GM21717 (cell line): ENCODE results near the gene SLC4A8.

Experiments used
- ATAC-seq: cut with Tn5 transposase; IDR thresholded peaks from one replicate; pipeline ENCODE4 v1.9.1; 2021; ENCODE audit warnings: mild to moderate bottlenecking, moderate library complexity; ENCODE audit not compliant: unreplicated experiment

SLC4A8 gene

DNA sequence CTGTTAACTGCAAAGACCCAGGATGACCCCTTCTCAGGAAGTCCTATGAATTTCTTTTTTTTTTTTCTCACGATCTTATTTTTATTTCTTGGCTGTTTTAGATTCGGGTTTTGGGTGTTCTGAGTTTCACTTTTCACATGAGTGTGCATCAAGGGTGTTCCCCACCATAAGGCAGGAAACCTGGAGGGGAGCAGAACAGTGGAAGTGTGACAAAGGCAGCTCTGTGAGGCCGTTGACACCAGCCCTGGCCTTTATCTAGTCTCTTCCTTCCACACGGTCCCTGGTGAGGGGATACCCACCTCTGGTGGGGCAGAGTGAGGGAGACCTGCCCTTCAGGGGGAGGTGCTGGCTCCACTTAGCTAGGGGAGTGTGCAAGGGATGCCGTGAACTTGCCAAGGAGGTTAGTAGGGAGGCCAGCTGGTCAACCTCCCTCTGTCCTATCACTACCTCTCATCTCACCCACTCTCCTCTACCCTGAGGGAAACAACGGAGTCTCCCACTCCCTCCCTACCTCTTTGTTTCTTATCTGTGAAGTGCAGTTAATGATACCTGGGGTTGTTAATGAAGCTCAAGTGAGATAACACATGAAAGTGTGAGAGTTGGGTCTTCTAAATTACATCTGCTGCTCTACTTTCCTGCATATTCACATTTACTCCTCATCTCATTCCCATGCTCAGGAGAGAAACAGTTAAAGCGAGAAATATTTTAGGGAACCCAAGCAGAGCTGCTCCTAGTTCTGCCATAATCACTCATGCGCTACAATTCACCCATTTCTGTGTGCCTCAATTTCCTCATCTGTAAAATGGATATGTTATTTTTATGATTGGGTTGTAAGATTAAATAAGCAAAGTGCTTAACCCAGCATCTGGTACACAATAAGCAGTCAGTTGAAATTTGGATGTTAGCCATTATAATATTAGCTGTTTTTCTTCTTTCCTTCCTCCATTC is 29.1 kb upstream of the SLC4A8 start:
- ATAC-seq: peak; percentile 38

DNA sequence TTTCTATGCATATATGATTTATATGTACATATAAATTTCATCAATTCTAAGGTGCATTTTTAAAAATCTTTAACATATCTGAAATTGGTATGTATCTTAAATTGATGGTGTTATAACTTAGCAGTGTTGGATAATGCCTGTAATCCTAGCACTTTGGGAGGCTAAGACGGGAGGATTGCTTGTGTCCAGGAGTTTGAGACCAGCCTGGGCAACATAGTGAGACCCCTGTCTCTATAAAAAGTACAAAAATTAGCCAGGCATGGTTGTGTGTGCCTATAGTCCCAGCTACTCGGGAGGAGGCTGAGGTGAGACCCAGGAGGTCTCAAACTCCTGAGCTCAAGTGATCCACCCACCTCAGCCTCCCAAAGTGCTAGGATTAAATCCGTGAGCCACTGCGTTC is 27.0 kb upstream of the SLC4A8 start:
- no peak for ATAC-seq

DNA sequence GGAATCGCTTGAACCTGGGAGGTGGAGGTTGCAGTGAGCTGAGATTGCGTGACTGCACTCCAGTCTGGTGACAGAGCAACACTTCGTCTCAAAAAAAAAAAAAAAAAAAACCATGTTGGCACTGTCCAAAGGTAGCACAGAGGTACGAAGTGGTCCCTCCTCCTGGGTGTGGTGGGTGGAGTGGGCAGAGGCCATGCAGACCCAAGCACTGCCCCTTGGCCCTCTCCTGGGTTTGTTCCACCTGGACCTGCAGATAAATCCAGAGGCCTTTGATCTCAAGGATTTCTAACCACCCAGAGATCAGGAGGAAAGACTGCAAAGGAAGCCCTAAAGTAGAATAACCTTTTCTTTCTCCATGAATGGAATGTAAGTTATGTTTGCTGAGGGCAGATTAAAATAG is 24.7 kb upstream of the SLC4A8 start:
- no peak for ATAC-seq

DNA sequence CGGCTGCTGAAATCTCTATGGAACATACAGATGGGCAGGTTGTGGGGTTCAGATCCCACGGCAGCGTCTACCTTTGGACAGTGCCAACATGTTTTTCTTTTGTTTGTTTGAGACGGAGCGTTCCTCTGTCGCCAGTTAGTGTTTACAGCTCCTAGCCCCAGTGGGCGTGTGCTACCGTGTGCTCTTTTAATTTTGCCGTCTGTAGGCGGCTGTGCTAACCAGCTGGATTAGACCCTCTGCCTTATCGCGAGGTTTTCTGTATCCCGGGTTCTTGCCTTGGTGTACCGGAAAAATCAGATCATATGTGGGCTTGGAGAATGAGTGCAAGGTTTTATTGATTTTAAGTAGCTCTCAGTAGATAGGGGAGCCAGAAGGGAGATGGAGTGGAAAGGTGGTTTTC is 23.6 kb upstream of the SLC4A8 start:
- no peak for ATAC-seq

DNA sequence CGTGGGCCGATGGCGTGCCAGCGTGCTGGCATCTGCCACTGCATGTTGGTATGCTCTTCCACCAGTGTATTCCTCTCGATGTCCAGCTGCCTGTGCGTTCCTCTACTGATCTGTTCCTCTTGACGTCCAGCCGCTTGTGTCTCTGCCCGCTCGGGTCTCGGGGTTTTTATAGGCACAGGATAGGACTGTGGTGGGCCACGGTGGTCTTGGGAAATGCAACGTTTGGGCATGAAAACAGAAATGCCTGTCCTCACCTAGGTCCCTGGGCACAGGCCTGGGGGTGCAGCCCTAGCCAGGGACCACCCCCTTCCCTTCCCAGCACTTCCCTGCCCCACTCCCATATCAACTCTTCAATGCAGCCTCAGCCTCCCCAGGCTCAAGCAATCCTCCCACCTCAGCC is 23.1 kb upstream of the SLC4A8 start:
- no peak for ATAC-seq

DNA sequence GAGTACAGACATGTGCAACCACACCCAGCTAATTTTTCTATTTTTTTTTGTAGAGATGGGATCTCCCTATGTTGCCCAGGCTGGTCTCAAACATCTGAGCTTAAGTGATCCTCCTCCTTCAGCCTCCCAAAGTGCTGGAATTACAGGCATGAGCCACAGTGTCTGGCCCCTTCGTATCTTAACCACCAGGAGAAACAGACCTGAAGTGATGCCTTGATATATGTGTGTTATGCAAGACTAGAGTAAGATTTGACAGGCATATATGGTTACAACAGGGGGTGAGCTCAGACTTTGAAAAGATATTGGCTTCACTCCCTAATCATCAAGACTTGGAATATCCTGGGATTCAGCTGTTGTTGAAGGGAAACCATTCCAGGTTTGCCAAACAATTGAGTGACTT is 22.7 kb upstream of the SLC4A8 start:
- ATAC-seq: no peak

DNA sequence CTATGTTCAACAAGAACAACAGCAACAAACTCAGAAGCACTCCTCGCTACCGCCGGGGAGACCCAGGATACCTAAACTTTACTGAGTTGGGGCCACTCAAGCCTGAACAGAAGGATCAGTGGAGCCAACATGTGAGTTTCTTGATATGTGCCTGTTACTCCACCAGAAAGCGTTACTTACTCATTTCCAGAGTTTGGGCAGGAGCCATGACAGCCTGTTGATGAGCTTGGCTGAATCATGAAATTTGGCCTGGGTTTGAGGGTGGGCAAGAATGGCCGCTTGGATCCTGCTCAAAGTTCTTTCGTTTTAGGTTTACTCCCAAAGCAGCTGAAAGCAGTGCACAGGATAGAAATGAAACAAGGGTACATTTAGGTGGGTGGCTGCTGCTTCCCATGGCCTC is 21.5 kb upstream of the SLC4A8 start:
- no peak for ATAC-seq

DNA sequence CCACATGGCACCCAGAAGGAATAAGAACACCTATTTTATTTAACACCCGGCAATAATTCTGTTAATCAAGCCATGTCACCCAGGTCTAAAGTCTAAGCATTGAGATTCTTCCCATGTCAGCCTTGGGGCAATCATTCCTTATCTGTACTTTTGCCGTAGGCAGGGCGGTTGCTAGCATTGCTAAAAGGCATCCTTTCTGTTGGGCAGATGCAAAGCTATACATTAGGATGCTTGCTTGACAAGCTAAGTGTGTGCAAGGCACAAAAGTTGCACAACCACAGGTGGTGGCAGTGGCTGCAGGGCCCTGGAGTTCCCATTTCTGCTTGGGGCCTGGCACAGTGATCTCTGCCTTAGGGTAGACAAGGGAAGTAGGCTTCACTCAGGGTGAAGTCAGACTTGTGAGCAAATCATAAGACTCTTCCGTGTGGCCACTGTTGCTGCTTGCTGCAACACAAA is 20.9 kb upstream of the SLC4A8 start:
- ATAC-seq: no peak

DNA sequence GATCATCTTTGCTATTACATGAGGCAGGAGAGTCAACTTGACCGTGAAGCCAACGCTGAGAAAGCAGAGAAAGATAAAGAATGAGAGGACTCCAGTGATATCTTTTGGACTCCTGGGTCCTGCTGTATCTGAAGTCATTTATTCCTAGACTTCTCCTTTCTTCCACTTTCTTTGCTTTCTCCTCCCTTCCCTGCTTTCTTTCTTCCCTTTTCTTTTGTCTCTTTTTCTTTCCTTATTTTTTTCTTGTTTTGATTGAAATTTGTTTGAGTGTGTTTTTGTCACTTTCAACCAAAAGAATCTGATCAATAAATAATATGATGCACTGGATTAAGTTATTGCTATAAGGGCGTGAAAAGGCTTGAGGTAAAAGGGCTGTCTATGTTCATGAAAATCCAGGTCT is 20.0 kb upstream of the SLC4A8 start:
- ATAC-seq: no peak

DNA sequence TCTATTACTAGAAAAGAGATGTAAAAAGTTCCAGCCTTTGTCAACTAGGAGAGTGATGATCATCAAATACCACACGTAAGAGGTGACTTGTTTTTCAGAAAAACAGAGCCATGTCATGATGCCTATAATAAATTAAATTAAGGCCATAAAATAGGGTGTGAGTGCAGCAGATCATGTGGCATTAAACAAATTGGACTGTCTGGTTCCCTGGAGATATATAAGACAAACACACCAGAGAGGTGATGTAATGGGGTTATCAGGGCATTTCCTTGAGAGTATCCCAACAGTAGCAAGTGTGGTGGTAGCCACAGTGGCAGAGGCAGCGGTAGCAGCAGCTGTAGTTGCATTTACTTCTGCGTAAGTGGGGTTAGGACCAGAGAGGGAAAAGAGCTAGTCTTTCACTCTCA is 18.8 kb upstream of the SLC4A8 start:
- no peak for ATAC-seq

DNA sequence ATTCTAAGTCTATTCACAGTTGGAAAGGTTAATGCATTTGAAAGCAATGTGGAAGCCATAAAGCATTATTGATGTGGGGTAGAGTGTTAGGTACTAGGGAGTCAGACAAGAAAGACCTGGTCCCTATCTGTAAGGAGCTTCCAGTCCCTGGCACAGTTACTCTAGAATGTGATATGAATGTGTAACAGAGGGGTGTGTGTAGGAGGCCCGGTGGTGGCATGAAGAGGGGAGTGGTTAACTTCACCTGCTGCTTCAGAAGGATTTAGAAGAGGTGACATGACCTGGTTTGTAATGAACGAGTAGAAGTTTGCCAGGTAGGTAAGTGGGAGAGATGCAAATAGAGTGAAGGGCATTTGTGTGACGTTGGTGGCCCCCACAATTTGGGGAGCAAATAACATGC is 18.3 kb upstream of the SLC4A8 start:
- ATAC-seq: no peak

DNA sequence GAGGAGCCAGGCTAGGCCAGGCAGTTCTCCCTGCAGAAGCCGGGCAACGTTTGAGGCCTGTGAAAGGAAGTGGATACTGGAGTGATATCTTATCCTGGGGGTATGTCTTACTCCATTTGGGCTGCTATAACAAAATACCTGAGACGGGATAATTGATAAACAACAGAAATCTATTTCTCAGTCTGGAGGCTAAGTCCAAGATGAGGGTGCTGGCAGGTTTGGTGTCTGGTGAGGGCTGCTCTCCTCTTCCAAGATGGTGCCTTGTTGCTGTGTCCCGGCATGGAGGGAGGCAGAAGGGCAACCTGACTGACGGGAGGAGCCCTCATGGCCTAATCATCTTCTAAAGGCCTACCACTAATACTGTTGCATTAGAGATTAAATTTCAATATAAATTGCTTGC is 17.8 kb upstream of the SLC4A8 start:
- ATAC-seq: no peak

DNA sequence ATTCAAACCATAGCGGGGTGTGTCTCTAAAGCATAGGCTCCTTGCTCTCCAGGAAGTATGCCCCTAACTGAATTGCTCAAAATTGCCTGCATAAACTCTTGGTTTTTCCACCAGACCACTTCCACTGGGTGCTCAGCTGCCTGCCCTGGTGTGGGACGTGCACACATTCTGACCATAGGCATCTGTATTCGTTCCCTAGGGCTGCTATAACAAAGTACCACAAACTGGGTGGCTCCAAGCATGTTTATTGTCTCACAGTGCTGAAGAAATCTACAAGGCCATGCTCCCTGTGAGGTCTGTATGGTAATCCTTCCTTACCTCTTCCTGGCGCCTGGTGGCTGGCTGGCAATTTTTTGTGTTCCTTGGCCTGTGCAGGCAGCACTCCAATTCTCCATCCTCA is 17.0 kb upstream of the SLC4A8 start:
- ATAC-seq: no peak

DNA sequence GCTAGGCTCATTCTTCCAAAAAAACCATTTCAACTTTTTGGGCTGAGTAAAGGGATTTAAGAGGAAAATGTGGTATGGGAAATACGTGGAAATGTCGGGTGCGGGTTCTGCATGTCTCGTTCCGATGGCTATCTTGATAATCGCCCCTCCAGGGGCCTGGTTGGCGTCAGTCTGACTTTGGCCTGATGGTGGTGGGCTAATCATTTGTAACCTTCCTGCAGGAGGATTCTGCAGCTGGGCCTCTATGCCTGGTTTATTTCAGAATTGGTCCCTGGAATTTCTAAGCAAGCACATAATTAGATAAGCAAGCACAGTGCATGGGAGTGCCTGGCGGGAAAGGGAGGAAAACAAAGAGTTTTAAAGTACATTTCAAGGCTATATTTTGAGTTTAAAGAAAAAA is 14.8 kb upstream of the SLC4A8 start:
- no peak for ATAC-seq

DNA sequence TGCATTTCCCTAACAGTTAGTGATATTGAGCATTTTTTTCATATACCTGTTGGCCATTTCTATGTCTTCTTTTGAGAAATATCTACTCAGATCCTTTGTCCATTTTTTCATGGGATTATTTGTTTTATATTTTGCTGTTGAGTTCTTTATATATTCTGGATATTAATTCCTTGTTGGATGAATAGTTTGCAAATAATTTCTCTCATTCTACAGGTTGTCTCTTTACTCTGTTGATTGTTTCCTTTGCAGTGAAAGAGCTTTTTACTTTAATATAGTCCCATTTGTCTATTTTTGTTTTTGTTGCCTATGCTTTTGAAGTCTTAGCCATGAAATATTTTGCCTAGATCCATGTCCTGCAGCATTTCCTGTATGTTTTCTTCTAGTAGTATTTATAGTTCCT is 11.5 kb upstream of the SLC4A8 start:
- ATAC-seq: no peak

DNA sequence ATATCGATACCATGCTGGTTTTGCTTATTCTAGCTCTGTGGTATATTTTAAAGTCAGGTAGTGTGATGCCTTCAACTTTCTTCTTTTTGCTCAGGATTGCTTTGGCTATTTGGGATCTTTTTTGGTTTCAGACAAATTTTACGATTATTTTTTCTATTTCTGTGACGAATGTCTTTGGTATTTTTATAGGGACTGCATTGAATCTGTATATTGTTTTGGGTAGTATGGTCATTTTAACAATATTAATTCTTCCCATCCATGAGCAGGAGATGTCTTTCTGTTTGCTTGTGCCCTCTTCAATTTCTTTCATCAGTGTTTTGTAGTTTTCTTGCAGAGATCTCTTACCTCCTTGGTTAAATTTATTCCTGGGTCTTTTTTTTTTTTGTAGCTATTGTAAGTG is 10.8 kb upstream of the SLC4A8 start:
- no peak for ATAC-seq

DNA sequence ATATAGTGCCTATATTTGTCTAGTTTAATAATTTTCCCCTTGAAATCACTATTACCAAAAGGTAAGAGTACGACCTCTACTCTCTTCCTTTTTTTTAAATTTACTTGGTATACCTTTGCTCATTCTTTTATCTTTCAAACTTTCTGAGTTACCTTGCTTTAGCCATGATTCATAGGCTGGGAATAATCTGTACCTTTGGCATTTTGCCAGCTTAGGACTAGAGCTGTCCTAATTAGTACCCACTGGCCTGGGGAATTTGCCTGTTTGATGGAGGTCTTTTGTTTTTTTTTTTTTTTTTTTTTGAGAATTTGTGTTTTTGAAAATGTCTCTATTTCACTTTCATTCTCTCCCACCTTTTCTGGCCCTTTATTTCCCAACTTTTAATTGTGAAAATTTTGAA is 8.7 kb upstream of the SLC4A8 start:
- no peak for ATAC-seq

DNA sequence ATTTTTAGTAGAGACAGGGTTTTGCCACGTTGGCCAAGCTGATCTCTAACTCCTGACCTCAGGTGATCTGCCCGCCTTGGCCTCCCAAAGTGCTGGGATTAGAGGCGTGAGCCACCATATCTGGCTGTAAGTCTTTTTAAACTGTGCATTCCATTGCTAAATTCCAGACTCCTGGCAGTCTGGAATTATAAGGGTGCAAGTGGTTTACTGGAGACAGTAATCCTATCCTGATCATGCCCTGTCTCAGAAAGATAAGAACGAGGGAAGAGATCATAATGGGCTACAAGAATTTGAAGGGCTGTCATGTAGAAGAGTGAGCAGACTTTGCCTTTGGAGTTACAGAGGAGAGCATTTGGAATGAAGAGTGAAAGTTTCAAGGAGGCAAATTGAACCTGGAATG is 6.8 kb upstream of the SLC4A8 start:
- ATAC-seq: no peak

DNA sequence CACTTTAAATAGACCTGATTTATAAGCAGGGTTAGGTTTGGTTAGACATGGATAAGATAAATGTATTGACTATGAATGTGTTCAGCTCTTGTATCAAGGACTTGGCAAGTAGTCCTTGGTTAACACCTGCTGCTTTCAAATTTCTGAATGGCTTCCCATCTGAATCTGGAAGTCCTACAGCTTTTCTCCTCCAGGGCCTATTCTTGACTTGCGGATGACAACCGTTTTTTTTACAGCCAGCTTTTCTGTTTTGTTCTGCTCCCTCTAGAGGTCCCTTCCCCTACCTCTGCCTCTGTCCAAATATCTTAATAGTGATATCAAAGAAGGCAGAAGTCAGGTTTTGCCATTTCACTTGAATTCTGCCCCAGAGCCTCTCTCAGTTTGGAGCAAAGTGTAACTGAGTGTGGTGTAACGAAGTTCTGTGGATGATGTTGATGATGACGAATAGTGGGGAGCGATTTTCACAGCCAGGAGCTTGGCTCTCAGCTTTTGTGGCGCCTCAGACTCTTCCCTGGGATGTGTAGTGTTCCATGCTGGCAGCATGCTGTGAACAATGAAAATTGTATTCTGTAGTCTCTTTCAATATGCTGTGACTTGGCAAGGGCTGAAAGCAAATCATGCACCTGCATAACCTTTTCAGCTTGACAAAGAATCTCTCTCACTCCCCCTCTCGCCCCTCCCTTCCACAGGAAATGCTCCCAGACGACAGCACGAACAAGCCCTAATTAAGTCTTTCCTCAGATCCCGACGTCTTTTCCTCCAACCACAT is 5.0 kb upstream of the SLC4A8 start:
- no peak for ATAC-seq

DNA sequence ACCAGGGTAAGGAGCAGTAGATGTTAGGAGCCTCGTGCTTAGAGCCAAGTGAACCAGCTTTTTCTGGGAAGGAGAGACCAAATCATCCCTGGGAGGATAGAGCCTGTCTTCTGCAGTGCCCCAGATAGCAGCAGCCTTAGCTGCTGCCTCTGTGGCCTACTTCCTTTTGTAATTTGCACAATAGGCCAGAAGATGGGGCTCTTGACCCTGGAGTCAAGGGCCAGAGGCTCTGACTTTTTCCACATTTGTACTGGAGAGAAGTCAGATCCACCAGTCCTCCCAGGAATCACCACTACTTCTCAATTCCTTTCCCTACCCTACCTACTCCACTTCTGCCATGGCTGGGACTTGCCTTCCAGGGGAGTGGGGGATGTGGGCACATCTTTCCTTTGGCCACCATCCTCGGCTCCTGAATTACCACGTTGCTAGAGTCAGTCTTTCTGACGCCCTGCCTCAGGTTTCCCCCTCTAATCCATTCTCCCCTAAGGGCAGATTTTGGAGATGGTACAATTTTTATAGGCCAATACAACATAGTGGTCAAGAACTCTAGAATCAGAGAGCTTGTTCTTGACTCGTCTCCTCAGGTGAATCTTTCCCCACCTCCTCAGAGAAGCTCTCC is 3.3 kb upstream of the SLC4A8 start:
- no peak for ATAC-seq

DNA sequence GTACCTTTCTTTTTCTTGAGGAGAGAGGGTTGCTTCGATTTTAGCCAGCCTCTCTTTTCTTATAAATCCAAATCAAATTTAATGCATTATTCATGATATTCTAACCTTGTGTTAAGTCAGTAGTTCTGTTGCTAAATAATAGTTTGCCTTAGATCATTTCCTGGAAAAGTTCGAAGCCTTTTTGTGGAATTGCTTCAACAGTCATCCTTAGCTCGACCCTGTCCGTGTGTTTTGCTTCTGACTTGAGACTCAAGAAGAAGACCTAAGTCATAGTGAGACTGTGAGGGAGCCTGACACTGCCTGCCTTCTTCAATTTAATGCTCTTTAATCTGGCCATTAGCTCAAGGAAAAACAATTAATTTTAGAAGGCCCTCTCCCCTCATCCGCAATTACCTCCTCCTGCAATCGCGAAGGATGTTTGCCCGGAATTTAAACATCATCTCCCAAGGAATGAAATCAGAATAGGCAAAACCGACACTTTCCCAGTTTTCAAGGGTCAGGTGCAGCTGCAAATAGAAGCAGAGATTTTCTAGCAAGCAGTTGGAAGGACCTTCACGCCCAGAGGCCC is 453 bp upstream of the SLC4A8 start:
- no peak for ATAC-seq
